OCI-LY3 (cell line): ENCODE measurements around the gene EDEM1.

Experiments used
- CTCF ChIP-seq: fragments of 200-600, 300-600 bp; sonication (generic); IDR thresholded peaks from 2 replicates; pipeline ENCODE4 v1.5.1; 2014; ENCODE audit warnings: antibody characterized with exemption, low read length, low read depth
- EZH2phosphoT487 ChIP-seq: fragments of 200-600 bp; shearing (Covaris generic); IDR thresholded peaks from 2 replicates; pipeline ENCODE4 v1.6.1; 2018; ENCODE audit warnings: antibody characterized with exemption, mixed run types, low read depth

GRCh38 chr3:5264896-5265770 lies 77.6 kb downstream of the EDEM1 start:
- TF ChIP-seq EZH2phosphoT487, result no peak
- TF ChIP-seq CTCF, result no peak
